Measurements from ENCODE around the gene NUAK2. TPM values are rescaled to one million over a fixed set of nuclear protein-coding genes. Genes with fewer than 3 reads are reported as not detected.
"Not testable (repeated sequence)": the region's sequence is repeated elsewhere in the genome, so short reads cannot be mapped to it uniquely, and the experiment has no call there.

Gene NUAK2
- total RNA-seq, 2 experiments from 2014 or later: 4.4 to 4.5 TPM

DNA sequence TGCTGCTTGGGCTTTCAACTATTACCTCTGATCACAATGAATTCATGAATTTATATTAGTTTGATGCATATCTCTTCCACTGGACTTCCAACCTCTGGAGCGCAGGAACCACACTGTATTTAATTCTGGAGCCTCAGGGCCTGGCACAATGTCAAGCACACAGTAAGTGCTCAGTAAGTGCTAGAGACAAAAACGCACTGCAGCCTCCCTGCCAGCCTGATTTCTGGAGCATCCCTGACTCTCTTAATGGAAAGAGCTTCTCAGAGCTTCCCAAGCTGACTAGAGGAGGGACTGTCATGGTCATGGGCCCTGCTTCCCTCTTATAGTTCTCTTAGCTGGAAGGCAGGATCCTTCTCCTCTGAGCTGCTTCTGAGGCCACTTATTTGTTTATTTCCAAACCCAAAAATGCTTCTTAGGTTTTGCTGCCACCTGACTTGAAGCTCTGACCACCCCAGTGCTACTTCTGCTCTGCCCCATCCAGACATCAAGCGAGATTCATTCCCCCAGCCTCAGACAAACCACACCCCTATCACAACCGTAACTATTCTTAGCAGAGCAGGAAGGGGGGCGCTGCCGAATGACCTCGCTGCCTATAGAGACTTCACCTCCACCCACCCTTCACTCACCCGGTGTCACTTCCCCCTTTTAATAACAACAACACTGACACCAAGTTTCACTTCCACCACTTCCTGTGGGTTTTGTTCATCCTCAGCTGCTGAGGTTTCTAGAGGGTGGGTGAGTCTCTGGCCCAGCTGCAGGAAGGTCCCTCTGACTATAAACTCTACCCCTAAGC lies 33.6 kb downstream of the NUAK2 start:
- POLR2A ChIA-PET: interaction anchor here (0.6 to 4.7 kb wide), 8 partner anchors 8 to 1557 kb away, joined by 3 to 24 read pairs (median 4); partner anchors contain the start of genes NUAK2 and RBBP5
- Mint-ChIP-seq H3K27me3 (no peaks in the 10 kb centered on the region), H3K36me3 (no peaks in the 10 kb centered on the region), H3K27ac (peak overlapping the region; percentile 77), H3K4me3 (peak overlapping the region; percentile 14), H3K9me3 (no peaks in the 10 kb centered on the region), H3K4me1 (ENCODE audit: low read depth) (peaks cover 67% of the 10 kb centered on the region)
- peak; percentile 90 for DNase-seq
- CTCF ChIA-PET: interaction anchor here (1.0 to 21.5 kb wide), 6 partner anchors 9 to 198 kb away, joined by 3 to 1370 read pairs (median 4); partner anchors contain the start of gene NUAK2
- intact Hi-C loops (cut with micrococcal nuclease): loop anchor here (1.0 to 5.0 kb wide), 5 partner anchors 15 to 459 kb away; partner anchors contain the start of genes ELK4 and RBBP5

DNA sequence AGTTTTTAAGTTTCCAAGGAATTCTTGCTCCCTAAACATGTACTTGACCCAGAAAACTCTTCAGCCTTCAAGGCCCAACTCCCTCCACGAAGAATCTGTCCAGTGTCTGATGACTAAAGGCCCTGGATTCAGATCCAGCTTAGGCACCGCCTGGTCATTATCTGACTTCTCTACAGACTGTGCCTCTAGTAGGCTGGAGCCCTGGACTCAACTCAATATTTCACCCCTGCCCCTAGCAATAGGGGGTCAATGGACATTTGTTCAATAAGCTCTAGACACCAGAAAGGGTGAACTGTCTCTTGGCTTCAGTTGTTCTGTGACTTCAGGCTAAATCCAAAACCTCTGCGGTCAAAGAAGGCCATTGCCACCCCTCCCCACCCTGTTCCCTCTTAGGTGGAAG lies 34.5 kb downstream of the NUAK2 start:
- H3K4me1 Mint-ChIP-seq (ENCODE audit: low read depth): peaks cover 74% of the 10 kb centered on the region

DNA sequence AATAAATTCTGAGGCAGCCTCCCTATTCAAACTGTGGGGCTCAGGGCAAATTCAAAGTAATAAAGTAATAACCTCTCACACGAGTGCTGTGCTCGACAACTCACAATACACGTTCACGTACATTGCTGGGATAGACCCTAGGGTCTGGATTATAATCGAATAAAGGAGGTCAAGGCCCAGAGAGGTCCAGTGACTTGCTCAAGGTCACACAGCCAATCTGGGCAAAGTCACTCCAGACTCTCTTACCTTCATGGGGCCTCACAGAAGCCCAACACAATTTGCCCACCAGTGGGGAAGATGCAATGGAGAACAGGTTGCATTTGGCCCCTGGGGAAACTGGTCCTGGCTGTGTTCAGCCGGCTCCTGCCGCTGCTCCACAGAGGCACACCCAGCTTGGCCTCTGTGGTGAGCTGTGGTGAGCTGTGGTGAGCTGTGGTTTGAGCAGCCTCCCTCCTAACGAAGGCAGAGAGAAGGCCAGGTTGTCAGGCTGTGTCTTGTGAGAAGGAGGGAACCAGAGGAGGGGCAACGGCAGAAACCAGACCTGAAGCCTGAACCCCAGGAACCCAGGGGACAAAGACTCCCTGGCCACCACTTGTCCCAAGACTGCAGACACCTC lies 35.1 kb downstream of the NUAK2 start:
- H3K27ac Mint-ChIP-seq: peak overlapping the region; percentile 68
- H3K4me3 Mint-ChIP-seq: peak overlapping the region; percentile 24
- H3K36me3 Mint-ChIP-seq: no peaks in the 10 kb centered on the region
- ChIA-PET POLR2A (interaction anchor here (0.9 to 4.7 kb wide), 6 partner anchors 13 to 165 kb away, joined by 3 to 24 read pairs (median 7); partner anchors contain the start of genes NUAK2 and RBBP5), CTCF (interaction anchor here (1.0 to 21.5 kb wide), 6 partner anchors 9 to 68 kb away, joined by 3 to 1370 read pairs (median 6); partner anchors contain the start of gene NUAK2)
- peaks cover 70% of the 10 kb centered on the region for H3K4me1 Mint-ChIP-seq (ENCODE audit: low read depth)
- no peaks in the 10 kb centered on the region for H3K27me3 Mint-ChIP-seq
- intact Hi-C loops (cut with micrococcal nuclease): loop anchor here (5.0 kb wide), 3 partner anchors 164 to 461 kb away; partner anchors contain the start of genes ELK4 and RBBP5
- H3K9me3 Mint-ChIP-seq: no peaks in the 10 kb centered on the region
- peak; percentile 90 for DNase-seq

More for the DNA sequence above, 34.5 kb downstream of the NUAK2 start:
- DNase-seq: no peak
- no peaks in the 10 kb centered on the region for H3K9me3 Mint-ChIP-seq
- POLR2A ChIA-PET: interaction anchor here (1.3 to 4.7 kb wide), 4 partner anchors 27 to 166 kb away, joined by 3 to 24 read pairs (median 14); partner anchors contain the start of genes NUAK2 and RBBP5
- H3K4me3 Mint-ChIP-seq: no peak overlapping the region
- CTCF ChIA-PET: interaction anchor here (1.0 to 21.5 kb wide), 5 partner anchors 8 to 67 kb away, joined by 3 to 1370 read pairs (median 6); partner anchors contain the start of gene NUAK2
- peak overlapping the region; percentile 77 for H3K27ac Mint-ChIP-seq
- intact Hi-C loops (cut with micrococcal nuclease): loop anchor here (5.0 kb wide), 3 partner anchors 165 to 460 kb away; partner anchors contain the start of genes ELK4 and RBBP5
- H3K36me3 Mint-ChIP-seq: no peaks in the 10 kb centered on the region
- H3K27me3 Mint-ChIP-seq: no peaks in the 10 kb centered on the region

GRCh38 chr1:205285381-205286101 lies 36.0 kb downstream of the NUAK2 start:
- intact Hi-C loops (cut with micrococcal nuclease): loop anchor here (1.0 to 5.0 kb wide), 6 partner anchors 36 to 462 kb away; partner anchors contain the start of genes ELK4, NUAK2 and RBBP5
- DNase-seq: peak; percentile 66
- Mint-ChIP-seq H3K4me3 (peak overlapping the region; percentile 24), H3K4me1 (ENCODE audit: low read depth) (peaks cover 68% of the 10 kb centered on the region), H3K36me3 (no peaks in the 10 kb centered on the region), H3K27me3 (no peaks in the 10 kb centered on the region), H3K9me3 (no peaks in the 10 kb centered on the region), H3K27ac (peak overlapping the region; percentile 68)
- ChIA-PET CTCF (interaction anchor here (1.1 to 21.5 kb wide), 6 partner anchors 11 to 156 kb away, joined by 3 to 1370 read pairs (median 6); partner anchors contain the start of gene NUAK2), POLR2A (interaction anchor here (0.7 to 4.7 kb wide), 6 partner anchors 12 to 651 kb away, joined by 3 to 24 read pairs (median 5); partner anchors contain the start of gene NUAK2)

DNA sequence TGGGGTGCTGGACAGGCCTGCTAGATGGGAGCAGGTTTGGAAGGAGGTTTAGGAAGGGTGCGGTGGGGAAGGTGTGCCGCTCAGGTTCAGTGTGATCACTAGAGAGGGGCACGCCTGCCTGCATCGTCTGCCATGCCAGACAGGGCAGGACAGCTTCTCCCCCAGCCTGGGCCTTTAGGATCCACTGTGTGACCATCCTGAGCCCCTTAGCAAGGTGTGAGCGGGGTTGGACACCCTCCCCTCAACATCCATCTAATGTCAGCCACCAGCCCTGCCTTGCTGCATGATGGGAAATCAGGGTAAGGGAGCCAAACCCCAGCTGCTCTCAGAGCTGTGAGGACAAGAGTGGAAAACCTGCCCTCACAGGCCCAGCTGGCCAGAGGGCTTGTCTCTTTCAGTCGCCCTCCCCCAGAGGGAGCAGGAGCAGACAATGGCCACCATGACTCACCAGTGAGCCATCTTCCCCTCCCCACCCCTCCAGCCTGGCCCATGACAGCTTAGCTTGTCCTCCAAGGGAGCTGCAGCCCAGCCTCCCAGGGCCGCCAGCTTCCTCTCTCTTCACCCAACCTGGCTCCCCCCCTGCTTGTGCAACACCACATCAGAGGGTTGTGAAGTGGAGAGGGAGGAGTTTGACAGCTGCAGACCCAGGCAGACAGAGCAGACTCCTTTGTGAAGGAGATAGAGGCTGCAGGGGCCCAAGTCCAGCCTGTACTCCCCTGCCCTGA lies 37.0 kb downstream of the NUAK2 start:
- Mint-ChIP-seq H3K9me3 (no peaks in the 10 kb centered on the region), H3K36me3 (no peaks in the 10 kb centered on the region), H3K4me1 (ENCODE audit: low read depth) (peaks cover 77% of the 10 kb centered on the region), H3K27ac (peak overlapping the region; percentile 68), H3K4me3 (peak overlapping the region; percentile 38), H3K27me3 (no peaks in the 10 kb centered on the region)
- CTCF ChIA-PET: interaction anchor here (0.8 to 21.5 kb wide), 5 partner anchors 10 to 157 kb away, joined by 3 to 1370 read pairs (median 5); partner anchors contain the start of gene NUAK2
- POLR2A ChIA-PET: interaction anchor here (0.8 to 4.7 kb wide), 3 partner anchors 11 to 37 kb away, joined by 3 to 24 read pairs (median 6); partner anchors contain the start of gene NUAK2
- intact Hi-C loops (cut with micrococcal nuclease): loop anchor here (1.0 to 5.0 kb wide), 7 partner anchors 11 to 463 kb away; partner anchors contain the start of genes ELK4, NUAK2 and RBBP5
- peak; percentile 95 for DNase-seq

- intact Hi-C loops (cut with micrococcal nuclease): loop anchor here (1.0 to 2.0 kb wide), 2 partner anchors 10 to 55 kb away; no protein-coding TSS in a partner anchor
- H3K4me3 Mint-ChIP-seq: no peak overlapping the region
These were observed 38.0 kb downstream of the NUAK2 start for GRCh38 chr1:205283270-205284147.

DNA sequence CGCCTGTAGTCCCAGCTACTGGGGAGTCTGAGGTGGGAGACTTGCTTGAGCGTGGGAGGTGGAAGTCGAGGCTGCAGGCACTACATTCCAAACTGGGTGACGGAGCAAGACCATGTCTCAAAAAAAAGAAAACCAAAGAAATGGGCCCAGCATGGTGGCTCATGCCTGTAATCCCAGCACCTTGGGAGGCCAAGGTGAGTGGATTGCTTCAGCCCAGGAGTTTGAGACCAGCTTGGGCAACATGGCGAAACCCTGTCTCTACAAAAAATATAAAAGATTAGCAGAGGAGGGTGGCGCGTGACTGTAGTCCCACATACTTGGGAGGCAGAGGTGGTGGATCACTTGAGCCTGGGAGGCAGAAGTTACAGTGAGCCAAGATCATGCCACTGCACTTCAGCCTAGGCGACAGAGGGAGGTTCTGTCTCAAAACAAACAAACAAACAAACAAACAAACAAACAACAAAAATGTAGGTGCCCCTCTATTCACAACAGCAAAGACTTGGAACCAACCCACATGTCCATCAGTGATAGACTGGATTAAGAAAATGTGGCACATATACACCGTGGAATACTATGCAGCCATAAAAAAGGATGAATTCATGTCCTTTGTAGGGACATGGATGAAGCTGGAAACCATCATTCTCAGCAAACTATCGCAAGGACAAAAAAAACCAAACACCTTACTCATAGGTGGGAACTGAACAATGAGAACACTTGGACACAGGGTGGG lies 40.7 kb downstream of the NUAK2 start:
- H3K36me3 Mint-ChIP-seq; H3K4me3 Mint-ChIP-seq; H3K27me3 Mint-ChIP-seq; DNase-seq; H3K27ac Mint-ChIP-seq; H3K9me3 Mint-ChIP-seq; intact Hi-C loops (cut with micrococcal nuclease): not testable (repeated sequence)
- peaks cover 62% of the 10 kb centered on the region for H3K4me1 Mint-ChIP-seq (ENCODE audit: low read depth)
- POLR2A ChIA-PET: interaction anchor here (0.8 kb wide), 1 partner anchor 33 kb away, joined by 3 read pairs; no protein-coding TSS in a partner anchor
- CTCF ChIA-PET: interaction anchor here (0.6 to 21.5 kb wide), 5 partner anchors 8 to 243 kb away, joined by 3 to 1370 read pairs (median 5); partner anchors contain the start of gene NUAK2

More at GRCh38 chr1:205283270-205284147, 38.0 kb downstream of the NUAK2 start:
- Mint-ChIP-seq H3K4me1 (ENCODE audit: low read depth) (peaks cover 81% of the 10 kb centered on the region), H3K36me3 (no peaks in the 10 kb centered on the region), H3K27ac (no peak overlapping the region), H3K27me3 (no peaks in the 10 kb centered on the region), H3K9me3 (no peaks in the 10 kb centered on the region)
- ChIA-PET CTCF (interaction anchor here (0.7 to 21.5 kb wide), 3 partner anchors 9 to 41 kb away, joined by 3 to 1370 read pairs (median 93); partner anchors contain the start of gene NUAK2), POLR2A (interaction anchor here (1.1 kb wide), 1 partner anchor 10 kb away, joined by 6 read pairs; no protein-coding TSS in a partner anchor)
- peak; percentile 35 for DNase-seq

GRCh38 chr1:205279986-205280385 lies 41.6 kb downstream of the NUAK2 start:
- intact Hi-C loops (cut with micrococcal nuclease): no loop called here
- peaks cover 61% of the 10 kb centered on the region for H3K4me1 Mint-ChIP-seq (ENCODE audit: low read depth)
- no peaks in the 10 kb centered on the region for H3K9me3 Mint-ChIP-seq
- CTCF ChIA-PET: interaction anchor here (0.9 to 21.5 kb wide), 4 partner anchors 14 to 244 kb away, joined by 3 to 1370 read pairs (median 4); partner anchors contain the start of gene NUAK2
- POLR2A ChIA-PET: interaction anchor here (0.8 to 1.2 kb wide), 2 partner anchors 8 to 34 kb away, joined by 3 to 4 read pairs; no protein-coding TSS in a partner anchor
- DNase-seq: peak; percentile 53
- H3K27me3 Mint-ChIP-seq: no peaks in the 10 kb centered on the region
- H3K27ac Mint-ChIP-seq: no peak overlapping the region
- H3K36me3 Mint-ChIP-seq: no peaks in the 10 kb centered on the region
- H3K4me3 Mint-ChIP-seq: no peak overlapping the region

GRCh38 chr1:205276689-205277065 lies 44.9 kb downstream of the NUAK2 start:
- POLR2A ChIA-PET: interaction anchor here (2.0 kb wide), 1 partner anchor 45 kb away, joined by 5 read pairs; the partner anchor contains the start of gene NUAK2
- Mint-ChIP-seq H3K9me3 (no peaks in the 10 kb centered on the region), H3K27me3 (no peaks in the 10 kb centered on the region), H3K27ac (no peak overlapping the region), H3K36me3 (no peaks in the 10 kb centered on the region), H3K4me1 (ENCODE audit: low read depth) (peaks cover 48% of the 10 kb centered on the region), H3K4me3 (no peak overlapping the region)
- no peak for DNase-seq
- intact Hi-C loops (cut with micrococcal nuclease): no loop called here
- CTCF ChIA-PET: interaction anchor here (1.2 to 21.5 kb wide), 6 partner anchors 10 to 211 kb away, joined by 3 to 1370 read pairs (median 5); partner anchors contain the start of gene NUAK2
